ENCODE data around the gene GLRX3.

The GLRX3 gene

GRCh38 chr10:130174328-130174727 lies 38.1 kb downstream of the GLRX3 start (continued):
- no peak for TF ChIP-seq KLF17 (tag by site-specific recombination; IDR thresholded peaks at IDR 0.05)
- no peak for TF ChIP-seq ZNF76 (tag by site-specific recombination; IDR thresholded peaks at IDR 0.05; ENCODE audit: borderline replicate concordance, low read depth)
- TF ChIP-seq GLIS1 (tag by site-specific recombination; IDR thresholded peaks at IDR 0.05), result no peak
- TF ChIP-seq ZSCAN18 (tag by site-specific recombination; IDR thresholded peaks at IDR 0.05), result no peak
- TF ChIP-seq ZNF561 (tag by site-specific recombination; IDR thresholded peaks at IDR 0.05; ENCODE audit: borderline replicate concordance), result no peak
- TF ChIP-seq YY1 (tag by site-specific recombination; IDR thresholded peaks at IDR 0.05), result no peak
- no peak for TF ChIP-seq ZNF2 (tag by site-specific recombination; IDR thresholded peaks at IDR 0.05)
- TF ChIP-seq ZNF292 (tag by site-specific recombination; IDR thresholded peaks at IDR 0.05; ENCODE audit: borderline replicate concordance, low read depth), result no peak
- TF ChIP-seq EGR2 (tag by site-specific recombination; IDR thresholded peaks at IDR 0.05; ENCODE audit: low read depth), result no peak

- ChIA-PET POLR2A (no interaction called here), CTCF (interaction anchor here (0.6 to 0.7 kb wide), 2 partner anchors 9 to 295 kb away, joined by 3 read pairs; no protein-coding TSS in a partner anchor)
- Histone ChIP-seq H3K4me1 (ENCODE audit: control insufficient read depth, insufficient read depth, low read length) (no peaks in the 10 kb centered on the region; the same call in 1 of the 2 replicates), H3K9me3 (ENCODE audit: control insufficient read depth, insufficient read depth, low read depth, low read length) (no peaks in the 10 kb centered on the region), H3K4me3 (ENCODE audit: low read depth, low read length) (no peak overlapping the region), H3K36me3 (ENCODE audit: control insufficient read depth in 2 of 2, insufficient read depth in 1 of 2, low read length in 2 of 2) (peaks cover 21 to 69% of the 10 kb centered on the region in 2 experiments), H3K27ac (ENCODE audit: extremely low read depth, low read depth, low read length) (no peak overlapping the region)
- TF ChIP-seq ZNF140 (tag by site-specific recombination; IDR thresholded peaks at IDR 0.05) (no peak), ZNF621 (tag by site-specific recombination; IDR thresholded peaks at IDR 0.05) (no peak), ZBTB11 (tag by site-specific recombination; conservative IDR thresholded peaks at IDR 0.05; ENCODE audit: low read depth) (no peak), ZNF530 (tag by site-specific recombination; IDR thresholded peaks at IDR 0.05; ENCODE audit: low read depth) (no peak), ZNF341 (tag by site-specific recombination; IDR thresholded peaks at IDR 0.05; ENCODE audit: low read depth) (no peak), ZSCAN30 (tag by site-specific recombination; IDR thresholded peaks at IDR 0.05) (no peak), ZNF513 (tag by site-specific recombination; IDR thresholded peaks at IDR 0.05) (no peak), ZNF629 (tag by site-specific recombination; IDR thresholded peaks at IDR 0.05) (no peak), ZNF335 (tag by site-specific recombination; conservative IDR thresholded peaks at IDR 0.05) (no peak), ZBTB21 (tag by site-specific recombination; IDR thresholded peaks at IDR 0.05) (no peak), BCL6B (tag by site-specific recombination; IDR thresholded peaks at IDR 0.05) (no peak), ZBTB20 (tag by site-specific recombination; IDR thresholded peaks at IDR 0.05) (no peak)
These were observed 38.9 kb downstream of the GLRX3 start for GRCh38 chr10:130175074-130175473.
